DOHH2 (cell line): ENCODE results near the gene HMGB3.

ENCODE experiments used
- H3F3A ChIP-seq: fragments of 200-600 bp; sonication (generic), shearing (Covaris generic); 2 replicates; pipeline ENCODE4 v1.6.0; 2016; ENCODE audit warnings: antibody characterized with exemption, mild to moderate bottlenecking; ENCODE audit not compliant: control insufficient read depth, insufficient read depth
- H3K27ac ChIP-seq: fragments of 200-600 bp; sonication (generic); 2 replicates; pipeline ENCODE4 v1.5.1; 2014; ENCODE audit warnings: low read depth, mild to moderate bottlenecking, low read length, moderate library complexity
- H3K27me3 ChIP-seq: fragments of 200-600 bp; sonication (generic); 2 replicates; pipeline ENCODE4 v1.6.1; 2014; ENCODE audit warnings: mild to moderate bottlenecking, low read length, mixed read lengths; ENCODE audit not compliant: control insufficient read depth
- H3K36me3 ChIP-seq: fragments of 200-600 bp; sonication (generic); 2 replicates; pipeline ENCODE4 v1.6.1; 2014; ENCODE audit warnings: mild to moderate bottlenecking, low read length, moderate library complexity, mixed read lengths; ENCODE audit not compliant: control insufficient read depth
- H3K4me1 ChIP-seq: fragments of 200-600 bp; sonication (generic); 2 replicates; pipeline ENCODE4 v1.6.1; 2014; ENCODE audit warnings: mild to moderate bottlenecking, low read length, mixed read lengths; ENCODE audit not compliant: control insufficient read depth
- H3K4me2 ChIP-seq: fragments of 200-600 bp; sonication (generic); 2 replicates; pipeline ENCODE4 v1.6.0; 2014; ENCODE audit warnings: mild to moderate bottlenecking, low read length, moderate library complexity
- H3K4me3 ChIP-seq: fragments of 200-600 bp; sonication (generic); 2 replicates; pipeline ENCODE4 v1.5.1; 2014; ENCODE audit warnings: mild to moderate bottlenecking, low read length, mixed read lengths
- H3K79me2 ChIP-seq: fragments of 200-600 bp; sonication (generic); 2 replicates; pipeline ENCODE4 v1.6.1; 2014; ENCODE audit warnings: mild to moderate bottlenecking, low read length, mixed read lengths; ENCODE audit not compliant: control insufficient read depth
- H3K9me2 ChIP-seq: fragments of 200-600 bp; sonication (generic); replicated peaks from 2 replicates; pipeline ENCODE4 v1.6.1; 2014; ENCODE audit warnings: mild to moderate bottlenecking, low read length, mixed read lengths; ENCODE audit not compliant: control insufficient read depth
- H3K9me3 ChIP-seq: fragments of 200-600 bp; sonication (generic); 2 replicates; pipeline ENCODE4 v1.6.1; 2014; ENCODE audit warnings: antibody characterized with exemption, low read length, mixed read lengths; ENCODE audit not compliant: control insufficient read depth, insufficient read depth
- H4K20me1 ChIP-seq: fragments of 200-600 bp; sonication (generic); 2 replicates; pipeline ENCODE4 v1.6.0; 2014; ENCODE audit warnings: low read depth, mild to moderate bottlenecking, antibody characterized with exemption, low read length, moderate library complexity; ENCODE audit not compliant: control insufficient read depth, insufficient read depth
- EZH2phosphoT487 ChIP-seq: fragments of 200-600 bp; sonication (generic); IDR thresholded peaks from 2 replicates; pipeline ENCODE4 v1.6.1; 2017; ENCODE audit warnings: borderline replicate concordance, mild to moderate bottlenecking, antibody characterized with exemption, low read length, moderate library complexity, mixed read lengths
- TF ChIP-seq, protein P1 (sequence below): fragments of 200-600 bp; sonication (generic); IDR thresholded peaks from one replicate; pipeline ENCODE4 v1.5.1; 2014; ENCODE audit warnings: antibody characterized with exemption, mild to moderate bottlenecking, low read depth, low read length; ENCODE audit not compliant: poor library complexity, severe bottlenecking

HMGB3 gene

DNA sequence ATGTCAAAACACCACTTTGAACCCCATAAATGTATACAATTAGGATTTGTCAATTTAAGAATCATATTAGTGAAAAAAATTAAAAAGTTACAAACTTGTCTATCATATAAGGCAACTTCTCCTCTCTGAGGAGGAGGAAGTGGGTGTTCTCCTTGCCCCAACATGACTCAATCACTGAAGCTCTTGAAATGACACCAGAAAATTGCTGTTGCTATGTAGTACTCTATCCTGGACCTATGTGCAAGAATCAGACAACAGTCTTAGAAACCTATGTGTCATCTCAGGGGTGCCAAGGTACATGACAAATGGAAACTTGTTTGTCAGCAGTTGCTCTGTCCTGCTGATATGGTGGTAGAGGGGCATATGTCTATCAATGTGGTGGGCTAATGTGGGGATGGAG is 47.7 kb downstream of the HMGB3 start:
- Histone ChIP-seq H3K9me3 (no peaks in the 10 kb centered on the region), H3K36me3 (no peaks in the 10 kb centered on the region), H4K20me1 (no peaks in the 10 kb centered on the region), H3K79me2 (no peaks in the 10 kb centered on the region), H3K4me2 (no peak overlapping the region), H3K4me1 (no peaks in the 10 kb centered on the region), H3K27me3 (no peaks in the 10 kb centered on the region; the same call in 1 of the 2 replicates), H3F3A (no peaks in the 10 kb centered on the region), H3K4me3 (no peak overlapping the region), H3K9me2 (no peaks in the 10 kb centered on the region), H3K27ac (no peak overlapping the region)
- TF ChIP-seq, protein P1, sequence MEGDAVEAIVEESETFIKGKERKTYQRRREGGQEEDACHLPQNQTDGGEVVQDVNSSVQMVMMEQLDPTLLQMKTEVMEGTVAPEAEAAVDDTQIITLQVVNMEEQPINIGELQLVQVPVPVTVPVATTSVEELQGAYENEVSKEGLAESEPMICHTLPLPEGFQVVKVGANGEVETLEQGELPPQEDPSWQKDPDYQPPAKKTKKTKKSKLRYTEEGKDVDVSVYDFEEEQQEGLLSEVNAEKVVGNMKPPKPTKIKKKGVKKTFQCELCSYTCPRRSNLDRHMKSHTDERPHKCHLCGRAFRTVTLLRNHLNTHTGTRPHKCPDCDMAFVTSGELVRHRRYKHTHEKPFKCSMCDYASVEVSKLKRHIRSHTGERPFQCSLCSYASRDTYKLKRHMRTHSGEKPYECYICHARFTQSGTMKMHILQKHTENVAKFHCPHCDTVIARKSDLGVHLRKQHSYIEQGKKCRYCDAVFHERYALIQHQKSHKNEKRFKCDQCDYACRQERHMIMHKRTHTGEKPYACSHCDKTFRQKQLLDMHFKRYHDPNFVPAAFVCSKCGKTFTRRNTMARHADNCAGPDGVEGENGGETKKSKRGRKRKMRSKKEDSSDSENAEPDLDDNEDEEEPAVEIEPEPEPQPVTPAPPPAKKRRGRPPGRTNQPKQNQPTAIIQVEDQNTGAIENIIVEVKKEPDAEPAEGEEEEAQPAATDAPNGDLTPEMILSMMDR = no peak
- no peak for TF ChIP-seq EZH2phosphoT487

DNA sequence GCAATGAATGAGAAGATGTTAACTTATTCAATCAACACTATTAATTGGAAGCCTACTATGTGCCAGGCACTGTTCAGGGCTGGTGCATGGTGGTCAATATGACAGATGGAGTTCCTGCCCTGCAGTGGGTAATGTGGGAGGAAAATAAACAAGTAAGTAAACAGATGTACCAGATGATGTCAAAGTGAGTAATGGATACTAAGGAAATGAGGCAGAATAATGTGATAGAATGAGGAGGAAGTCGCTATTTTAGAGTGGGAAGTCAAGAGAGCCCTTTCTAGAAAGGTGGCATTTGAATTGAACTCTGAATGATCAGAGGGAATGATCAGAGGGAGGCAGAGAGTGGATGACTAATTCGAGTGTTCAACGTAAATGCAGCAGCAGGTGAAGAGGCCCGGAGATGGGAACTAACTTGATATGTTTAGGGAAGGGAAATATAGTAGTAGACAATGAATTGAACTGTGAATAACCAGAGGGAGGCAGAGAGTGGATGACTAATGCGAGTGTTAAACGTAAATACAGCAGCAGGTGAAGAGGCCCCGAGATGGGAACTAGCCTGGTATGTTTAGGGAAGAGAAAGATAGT is 48.3 kb downstream of the HMGB3 start:
- Histone ChIP-seq H3K4me3 (no peak overlapping the region), H3K9me3 (no peaks in the 10 kb centered on the region), H3K79me2 (no peaks in the 10 kb centered on the region), H3K27me3 (no peaks in the 10 kb centered on the region; the same call in 1 of the 2 replicates), H3K27ac (no peak overlapping the region), H3K36me3 (no peaks in the 10 kb centered on the region), H4K20me1 (no peaks in the 10 kb centered on the region), H3K4me1 (no peaks in the 10 kb centered on the region), H3F3A (no peaks in the 10 kb centered on the region), H3K9me2 (no peaks in the 10 kb centered on the region), H3K4me2 (no peak overlapping the region)
- no peak for TF ChIP-seq EZH2phosphoT487
- TF ChIP-seq, protein P1 = no peak

DNA sequence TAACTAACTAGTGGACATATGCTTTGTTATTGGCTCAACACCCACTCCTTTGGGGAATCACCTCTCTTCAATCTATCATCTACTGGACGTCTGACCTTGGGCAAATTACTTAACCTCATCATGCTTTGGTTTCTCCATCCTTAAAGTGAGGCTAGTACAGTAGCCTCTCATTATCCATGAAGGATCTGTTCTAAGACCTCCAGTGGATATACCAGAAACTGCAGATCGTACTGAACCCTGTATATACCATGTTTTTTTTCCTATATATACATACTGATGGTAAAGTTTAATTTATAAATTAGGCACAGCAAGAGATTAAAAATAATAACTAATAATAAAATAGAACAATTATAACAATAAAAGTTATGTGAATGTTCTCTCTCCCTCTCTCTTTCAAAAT is 56.2 kb downstream of the HMGB3 start:
- H3K4me1 ChIP-seq = no peaks in the 10 kb centered on the region
- no peaks in the 10 kb centered on the region for H3K79me2 ChIP-seq
- no peak overlapping the region for H3K27ac ChIP-seq
- no peaks in the 10 kb centered on the region for H3K9me3 ChIP-seq
- no peaks in the 10 kb centered on the region for H4K20me1 ChIP-seq
- H3F3A ChIP-seq = no peaks in the 10 kb centered on the region
- H3K36me3 ChIP-seq = no peaks in the 10 kb centered on the region
- no peaks in the 10 kb centered on the region for H3K9me2 ChIP-seq
- H3K4me2 ChIP-seq = no peak overlapping the region
- no peak overlapping the region for H3K4me3 ChIP-seq
- H3K27me3 ChIP-seq = no peaks in the 10 kb centered on the region; the same call in 1 of the 2 replicates
- TF ChIP-seq, protein P1 = no peak
- TF ChIP-seq EZH2phosphoT487 = no peak
